DMS79 treated with DMSO at 0.1 percent for 48 hours (cell line): Measurements from ENCODE around the gene MAGEF1.

Source experiments
- DNase-seq: peaks from one replicate; lab custom pipeline; 2025; lab: John Stamatoyannopoulos, UW

MAGEF1 gene, protein sequence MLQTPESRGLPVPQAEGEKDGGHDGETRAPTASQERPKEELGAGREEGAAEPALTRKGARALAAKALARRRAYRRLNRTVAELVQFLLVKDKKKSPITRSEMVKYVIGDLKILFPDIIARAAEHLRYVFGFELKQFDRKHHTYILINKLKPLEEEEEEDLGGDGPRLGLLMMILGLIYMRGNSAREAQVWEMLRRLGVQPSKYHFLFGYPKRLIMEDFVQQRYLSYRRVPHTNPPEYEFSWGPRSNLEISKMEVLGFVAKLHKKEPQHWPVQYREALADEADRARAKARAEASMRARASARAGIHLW

DNA sequence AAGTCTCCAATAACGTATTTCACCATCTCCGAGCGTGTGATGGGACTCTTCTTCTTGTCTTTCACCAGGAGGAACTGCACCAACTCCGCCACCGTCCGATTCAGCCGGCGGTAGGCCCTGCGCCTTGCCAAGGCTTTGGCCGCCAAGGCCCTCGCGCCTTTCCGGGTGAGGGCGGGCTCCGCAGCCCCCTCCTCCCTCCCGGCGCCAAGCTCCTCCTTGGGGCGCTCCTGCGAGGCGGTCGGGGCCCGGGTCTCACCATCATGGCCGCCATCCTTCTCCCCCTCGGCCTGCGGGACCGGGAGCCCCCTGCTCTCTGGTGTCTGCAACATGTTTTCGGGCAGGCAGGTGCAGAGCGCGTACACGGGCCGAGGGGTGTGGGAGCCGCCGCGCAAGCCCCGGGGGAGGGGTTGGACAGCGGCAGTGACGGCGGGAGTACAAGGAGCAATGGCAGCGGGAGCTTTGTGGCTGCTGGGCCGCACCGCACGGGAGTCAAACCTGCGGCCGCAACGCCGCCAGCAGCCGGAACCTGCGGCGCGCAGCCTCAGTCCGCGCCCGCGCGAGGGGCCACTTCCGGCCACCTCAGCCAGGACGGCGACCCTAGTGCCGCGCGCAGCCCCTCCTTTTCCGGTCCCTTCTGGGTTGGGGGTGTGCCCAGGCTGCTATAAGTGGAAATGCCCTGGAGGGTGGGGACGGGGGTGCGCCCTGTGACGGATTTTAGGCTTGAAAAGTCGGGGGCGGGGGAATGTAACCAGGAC is at the start of gene MAGEF1:
Gene MAGEF1, minus strand, starts transcription at position 572 of the 755 bp plus-strand sequence. Its CDS starts 243 bp downstream, at position 329.
- peak; percentile 85 for DNase-seq

GRCh38 chr3:184761075-184761841 is 49.4 kb upstream of the MAGEF1 start:
- DNase-seq = no peak

- no peak for DNase-seq
Observed at GRCh38 chr3:184760337-184761074, 48.6 kb upstream of the MAGEF1 start.

DNA sequence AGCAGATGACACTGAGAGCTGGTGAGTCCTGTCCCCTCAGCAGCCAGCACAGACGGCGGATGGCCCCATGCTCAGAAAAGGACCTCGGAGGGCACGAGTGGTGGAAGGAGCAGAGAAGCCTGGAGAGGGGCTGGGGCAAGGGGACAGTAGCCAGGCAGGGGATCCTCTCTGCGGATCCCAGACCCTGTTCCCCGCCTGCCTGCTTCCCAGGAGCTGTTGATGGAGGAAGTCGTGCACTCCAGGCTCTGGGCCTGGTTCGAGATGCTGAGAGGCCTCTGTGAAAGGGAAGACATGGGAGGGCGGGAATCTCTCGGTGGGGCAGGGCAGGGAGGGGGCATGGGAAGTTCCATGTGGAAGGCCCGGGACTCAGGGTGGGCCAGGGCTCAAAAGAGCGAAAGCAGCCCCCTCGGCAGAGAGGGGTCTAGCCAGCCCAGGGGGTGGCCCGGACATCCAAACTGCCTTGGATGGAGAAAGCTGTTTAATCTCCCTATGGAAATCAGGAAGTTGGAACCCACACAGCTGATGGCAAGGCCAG is 47.9 kb upstream of the MAGEF1 start:
- DNase-seq = no peak

- no peak for DNase-seq
Observed at GRCh38 chr3:184758056-184758455, 46.2 kb upstream of the MAGEF1 start.

- DNase-seq = no peak
Observed at GRCh38 chr3:184757022-184757651, 45.3 kb upstream of the MAGEF1 start.

GRCh38 chr3:184756151-184757021 is 44.5 kb upstream of the MAGEF1 start:
- no peak for DNase-seq

GRCh38 chr3:184755315-184755731 is 43.5 kb upstream of the MAGEF1 start:
- no peak for DNase-seq

DNA sequence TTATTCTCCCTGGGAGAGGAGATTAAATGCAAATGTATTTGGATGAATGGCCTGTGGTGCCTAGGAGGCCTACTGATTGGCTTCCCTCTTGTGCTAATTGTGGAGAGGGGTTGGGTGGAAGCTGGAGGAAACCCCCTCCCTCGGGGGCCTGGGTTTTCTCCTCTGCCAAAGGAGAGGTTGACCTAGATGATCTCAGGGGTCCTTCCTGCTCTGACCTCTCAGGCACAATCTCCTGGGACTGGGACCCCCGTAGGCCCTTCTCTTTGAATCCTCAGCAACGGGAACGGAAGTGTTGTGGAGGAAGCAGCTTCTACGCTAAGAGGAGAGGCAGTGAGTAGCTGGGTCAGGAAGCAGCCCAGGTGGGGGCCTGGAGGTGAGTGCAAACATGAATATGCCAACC is 40.5 kb upstream of the MAGEF1 start:
- DNase-seq = no peak

GRCh38 chr3:184751204-184752040 is 39.6 kb upstream of the MAGEF1 start:
- no peak for DNase-seq

- no peak for DNase-seq
Observed at GRCh38 chr3:184750349-184751083, 38.7 kb upstream of the MAGEF1 start.

DNA sequence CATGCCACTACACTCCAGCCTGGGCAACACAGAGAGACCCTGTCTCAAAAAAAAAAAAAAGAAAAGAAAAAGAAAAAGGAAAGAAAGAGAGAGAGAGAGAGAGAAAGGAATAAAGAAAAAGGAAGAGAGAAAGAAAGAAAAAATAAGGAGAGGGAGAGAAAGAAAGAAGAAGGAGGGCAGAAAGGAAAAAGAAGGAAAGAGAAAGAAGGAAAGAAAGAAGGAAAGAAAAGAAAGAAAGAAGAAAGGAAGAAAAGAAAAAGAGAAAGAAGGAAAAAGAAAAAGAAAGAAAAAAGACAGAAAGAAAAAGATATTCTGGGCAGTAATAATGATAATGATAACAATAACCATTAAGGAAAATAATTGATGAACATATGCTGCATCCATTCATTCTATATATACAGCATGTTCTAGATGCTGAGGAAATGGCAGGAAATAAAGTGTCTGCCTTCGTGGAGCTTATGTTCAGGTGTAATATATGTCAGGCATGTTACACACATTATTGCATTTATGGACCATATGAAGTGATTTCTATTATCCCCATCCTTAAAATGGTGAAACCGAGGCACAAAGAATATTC is 37.4 kb upstream of the MAGEF1 start:
- no peak for DNase-seq

GRCh38 chr3:184748219-184749135 is 36.6 kb upstream of the MAGEF1 start:
- DNase-seq = no peak

- no peak for DNase-seq
Observed at GRCh38 chr3:184746131-184747120, 34.6 kb upstream of the MAGEF1 start.

DNA sequence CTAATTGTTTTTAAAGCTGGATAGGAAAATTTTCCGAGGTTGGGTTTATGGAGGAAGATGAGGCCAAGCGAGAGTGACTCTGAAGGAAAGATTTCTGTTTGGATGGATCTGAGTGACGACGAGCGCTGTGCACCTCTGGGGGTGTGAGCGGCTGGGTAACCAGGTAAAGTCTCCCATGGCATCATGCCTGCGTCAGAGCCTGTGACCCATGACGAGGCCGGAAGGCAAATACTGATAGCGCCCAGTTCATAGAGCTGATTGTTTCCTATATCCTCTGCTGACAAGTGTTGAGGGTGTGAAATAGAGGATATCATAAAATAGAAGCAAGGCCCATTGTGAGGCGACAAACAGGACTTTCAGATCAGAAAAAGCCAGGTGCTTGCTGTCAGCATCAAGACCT is 33.7 kb upstream of the MAGEF1 start:
- DNase-seq = no peak

DNA sequence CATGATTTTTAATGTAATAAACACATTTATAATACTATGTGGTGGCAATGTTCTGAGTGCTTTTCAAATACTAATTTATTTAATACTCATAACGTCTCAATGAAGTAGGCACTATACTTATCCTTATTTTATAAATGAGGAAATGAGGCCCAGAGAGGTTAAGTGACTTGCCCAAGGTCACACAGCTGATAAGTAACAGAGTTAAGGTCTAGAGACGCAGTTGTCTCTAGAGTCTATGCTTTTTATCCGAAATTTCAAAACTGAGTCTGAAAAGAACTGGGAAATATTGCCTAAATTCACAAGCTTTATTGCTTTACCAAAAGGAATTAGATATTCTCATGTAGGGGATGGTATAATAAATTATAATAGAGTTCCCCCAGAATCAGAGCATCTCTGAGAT is 31.4 kb upstream of the MAGEF1 start:
- no peak for DNase-seq
